Right atrium auricular region (tissue), 2 donors: Measurements from ENCODE around the gene FAM219B. TPM values are rescaled to one million over a fixed set of nuclear protein-coding genes. Genes with fewer than 3 reads are reported as not detected.

ENCODE experiments used
- DNase-seq: peaks from one replicate; pipeline ENCODE4 v3.0.0-alpha.2; 2019; ENCODE audit warnings: low spot score
- H3K27ac ChIP-seq, 2 donors: fragments of 200-600 bp; sonication (generic); 1 replicate in 1 of 2; 2 replicates in 1 of 2; pipeline ENCODE4 v1.5.1; 2016 to 2019
- H3K27me3 ChIP-seq, 2 donors: fragments of 200-600 bp; sonication (generic); one replicate each; pipeline versions ENCODE4 v1.5.1 to v1.6.0; 2017 to 2019
- H3K36me3 ChIP-seq: fragments of 200-600 bp; sonication (generic); one replicate; pipeline ENCODE4 v1.5.1; 2016
- H3K4me1 ChIP-seq, 2 donors: fragments of 200-600 bp; sonication (generic); one replicate each; pipeline versions ENCODE4 v1.5.1 to v1.6.0; 2017 to 2019
- H3K4me3 ChIP-seq, 2 donors: fragments of 200-600 bp; sonication (generic); 1 replicate in 1 of 2; 2 replicates in 1 of 2; pipeline ENCODE4 v1.5.1; 2017 to 2019; ENCODE audit warnings: mild to moderate bottlenecking in 1 of 2, moderate library complexity in 1 of 2
- H3K9me3 ChIP-seq, 2 donors: fragments of 200-600 bp; sonication (generic); one replicate each; pipeline ENCODE4 v1.5.1; 2019
- total RNA-seq, 2 donors: library from RNA; depleted of rRNA; stranded (reverse); fragments of >200 nt; gene quantifications; one replicate each; pipeline ENCODE4 v1.1.0, GENCODE V29; 2016
- TF ChIP-seq, protein P1 (sequence below), 2 donors: fragments of 200-600 bp; sonication (generic); IDR thresholded peaks; one replicate each; pipeline ENCODE4 v1.5.1; 2019; ENCODE audit warnings: antibody characterized with exemption in 2 of 2

The FAM219B gene
- total RNA-seq, 2 donors from 2014 or later, result 46.9 to 53.3 TPM

DNA sequence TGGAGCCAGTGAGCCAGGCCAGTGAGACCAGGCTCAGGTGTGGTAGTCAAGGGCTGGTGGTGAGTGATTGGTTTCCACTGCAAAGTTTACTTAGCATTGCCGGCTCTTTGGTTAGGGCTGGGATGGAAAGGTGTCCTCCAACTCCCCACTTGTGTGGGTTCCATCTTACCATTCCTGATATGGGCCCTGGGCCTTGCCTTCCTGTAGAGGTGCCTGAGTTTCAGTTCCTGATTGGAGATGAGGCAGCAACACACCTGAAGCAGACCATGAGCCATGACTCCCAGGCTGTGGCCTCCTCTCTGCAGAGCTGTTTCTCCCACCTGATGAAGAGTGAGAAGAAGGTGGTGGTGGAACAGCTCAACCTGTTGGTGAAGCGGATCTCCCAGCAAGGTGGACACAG, 13.7 kb downstream of the FAM219B start:
- no peak overlapping the region for H3K4me3 ChIP-seq
- no peaks in the 10 kb centered on the region for H3K9me3 ChIP-seq
- no peak for DNase-seq
- no peaks in the 10 kb centered on the region for H3K27me3 ChIP-seq
- H3K4me1 ChIP-seq, result peaks cover 0 to 42% of the 10 kb centered on the region in 2 donors
- peaks cover 15% of the 10 kb centered on the region for H3K36me3 ChIP-seq
- peak overlapping the region in 1 of 2 donors; percentile 18 for H3K27ac ChIP-seq
- TF ChIP-seq, protein P1, sequence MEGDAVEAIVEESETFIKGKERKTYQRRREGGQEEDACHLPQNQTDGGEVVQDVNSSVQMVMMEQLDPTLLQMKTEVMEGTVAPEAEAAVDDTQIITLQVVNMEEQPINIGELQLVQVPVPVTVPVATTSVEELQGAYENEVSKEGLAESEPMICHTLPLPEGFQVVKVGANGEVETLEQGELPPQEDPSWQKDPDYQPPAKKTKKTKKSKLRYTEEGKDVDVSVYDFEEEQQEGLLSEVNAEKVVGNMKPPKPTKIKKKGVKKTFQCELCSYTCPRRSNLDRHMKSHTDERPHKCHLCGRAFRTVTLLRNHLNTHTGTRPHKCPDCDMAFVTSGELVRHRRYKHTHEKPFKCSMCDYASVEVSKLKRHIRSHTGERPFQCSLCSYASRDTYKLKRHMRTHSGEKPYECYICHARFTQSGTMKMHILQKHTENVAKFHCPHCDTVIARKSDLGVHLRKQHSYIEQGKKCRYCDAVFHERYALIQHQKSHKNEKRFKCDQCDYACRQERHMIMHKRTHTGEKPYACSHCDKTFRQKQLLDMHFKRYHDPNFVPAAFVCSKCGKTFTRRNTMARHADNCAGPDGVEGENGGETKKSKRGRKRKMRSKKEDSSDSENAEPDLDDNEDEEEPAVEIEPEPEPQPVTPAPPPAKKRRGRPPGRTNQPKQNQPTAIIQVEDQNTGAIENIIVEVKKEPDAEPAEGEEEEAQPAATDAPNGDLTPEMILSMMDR (IDR thresholded peaks at IDR 0.05), result no peak

DNA sequence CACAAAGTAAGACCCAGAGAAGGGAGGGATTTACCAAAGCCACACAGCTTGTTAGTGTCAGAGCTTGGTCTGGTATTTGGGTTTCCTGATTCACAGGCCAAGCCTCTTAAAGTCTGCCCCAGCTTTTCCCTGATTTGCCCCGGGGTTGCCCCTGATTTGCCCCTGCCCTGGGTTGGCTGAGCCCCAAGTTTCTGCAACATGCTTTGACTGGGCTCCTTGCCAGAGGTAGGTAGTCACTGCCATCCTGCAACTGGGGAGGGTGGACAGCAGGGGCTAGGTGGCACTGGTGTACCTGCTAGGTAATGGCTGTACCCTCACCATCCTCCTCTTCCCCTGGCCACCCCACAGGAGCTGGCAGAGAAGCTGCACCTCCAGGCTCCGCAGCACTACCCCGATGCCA, 14.3 kb downstream of the FAM219B start:
- Histone ChIP-seq H3K4me1 (peaks cover 0 to 36% of the 10 kb centered on the region in 2 donors), H3K36me3 (peaks cover 15% of the 10 kb centered on the region), H3K4me3 (no peak overlapping the region), H3K9me3 (no peaks in the 10 kb centered on the region), H3K27me3 (no peaks in the 10 kb centered on the region), H3K27ac (peak overlapping the region in 1 of 2 donors; percentile 18)
- no peak for DNase-seq
- TF ChIP-seq, protein P1 (IDR thresholded peaks at IDR 0.05), result no peak

DNA sequence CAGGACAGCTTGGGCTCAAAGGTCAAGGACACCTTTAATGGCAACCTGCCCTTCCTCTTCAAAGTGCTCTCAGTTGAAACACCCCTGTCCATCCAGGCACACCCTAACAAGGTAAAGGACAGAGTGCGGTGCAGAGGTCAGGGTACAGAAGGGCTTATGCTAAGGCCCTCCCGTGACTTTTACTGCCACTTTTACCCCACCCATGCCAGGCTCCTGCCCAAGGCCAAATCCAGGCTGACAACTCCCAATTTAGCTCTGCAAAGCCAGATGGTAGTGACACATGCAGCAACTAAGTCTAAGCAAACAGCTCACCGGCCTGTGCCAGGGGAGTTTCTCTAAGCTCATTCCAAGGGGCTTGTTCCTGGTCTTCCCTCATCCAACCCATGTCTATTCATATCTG, 15.2 kb downstream of the FAM219B start:
- no peaks in the 10 kb centered on the region for H3K9me3 ChIP-seq
- peak overlapping the region; percentile 85 to 91 for H3K27ac ChIP-seq
- TF ChIP-seq, protein P1 (IDR thresholded peaks at IDR 0.05), result no peak
- H3K4me1 ChIP-seq, result peaks cover 0 to 30% of the 10 kb centered on the region in 2 donors
- no peak for DNase-seq
- peaks cover 15% of the 10 kb centered on the region for H3K36me3 ChIP-seq
- no peaks in the 10 kb centered on the region for H3K27me3 ChIP-seq
- H3K4me3 ChIP-seq, result no peak overlapping the region

DNA sequence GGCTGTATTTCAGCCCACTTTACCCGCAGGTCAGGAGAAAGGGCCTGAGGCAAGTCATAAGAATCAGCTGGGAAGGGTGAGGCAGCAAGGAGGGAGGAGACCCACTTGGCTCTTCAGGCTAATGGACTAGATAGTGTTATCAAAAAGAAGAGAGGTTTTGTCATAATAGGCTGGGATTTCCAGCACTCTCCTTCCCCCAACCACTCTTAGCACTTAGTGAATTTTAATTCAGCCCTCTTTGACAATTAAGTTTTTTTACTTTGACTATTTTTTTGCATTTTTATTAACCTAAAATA, 16.0 kb downstream of the FAM219B start:
- TF ChIP-seq, protein P1 (IDR thresholded peaks at IDR 0.05), result no peak
- H3K4me1 ChIP-seq, result peaks cover 0 to 30% of the 10 kb centered on the region in 2 donors
- H3K4me3 ChIP-seq, result peak overlapping the region; percentile 83 to 88
- H3K9me3 ChIP-seq, result no peaks in the 10 kb centered on the region
- H3K36me3 ChIP-seq, result peaks cover 15% of the 10 kb centered on the region
- peak overlapping the region; percentile 85 to 91 for H3K27ac ChIP-seq
- DNase-seq, result no peak
- no peaks in the 10 kb centered on the region for H3K27me3 ChIP-seq

DNA sequence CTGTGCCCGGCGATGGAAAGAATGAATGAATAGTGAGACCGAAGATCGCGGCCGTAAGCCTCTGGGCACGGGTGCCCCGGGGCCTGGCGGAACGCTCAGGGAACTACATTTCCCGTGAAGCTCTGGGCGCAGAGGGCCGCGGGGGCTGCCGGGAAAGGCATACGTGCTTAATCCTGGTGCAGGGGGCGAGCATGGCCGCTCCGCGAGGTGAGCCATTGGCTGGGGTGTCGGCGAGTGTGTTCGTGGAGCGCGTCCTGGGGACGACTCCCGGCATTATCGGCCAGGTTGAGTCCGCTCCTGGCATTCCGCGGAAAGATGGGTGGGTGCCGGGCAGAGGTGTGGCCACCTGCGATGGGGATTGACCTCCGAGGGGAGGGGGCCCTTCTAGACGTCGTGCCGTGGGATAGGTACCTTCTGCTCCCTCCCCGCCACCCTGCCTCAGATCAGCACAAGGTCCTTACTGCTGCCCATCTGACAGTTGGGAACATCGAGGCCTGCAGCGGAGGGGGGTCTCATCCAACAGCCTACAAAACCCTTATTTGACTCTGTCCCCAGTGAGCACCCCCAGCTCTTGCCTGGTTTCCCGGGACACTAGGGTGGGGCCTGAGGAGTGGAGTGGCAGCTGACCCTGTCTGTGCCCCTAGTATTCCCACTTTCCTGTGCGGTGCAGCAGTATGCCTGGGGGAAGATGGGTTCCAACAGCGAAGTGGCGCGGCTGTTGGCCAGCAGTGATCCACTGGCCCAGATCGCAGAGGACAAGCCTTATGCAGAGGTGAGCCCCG, 16.6 kb downstream of the FAM219B start, which contains the start of gene MPI:
Gene MPI (plus strand): TSS at position 160 of the 782 bp plus-strand sequence. CDS start 32 bp downstream, at position 192.
- no peaks in the 10 kb centered on the region for H3K9me3 ChIP-seq
- peak within 1 kb of the TSS; percentile 83 to 88 for H3K4me3 ChIP-seq
- peak; percentile 89 for DNase-seq
- no peaks in the 10 kb centered on the region for H3K27me3 ChIP-seq
- peak within 1 kb of the TSS; percentile 85 to 91 for H3K27ac ChIP-seq
- H3K36me3 ChIP-seq, result peaks cover 15% of the 10 kb centered on the region
- H3K4me1 ChIP-seq, result peaks cover 0 to 30% of the 10 kb centered on the region in 2 donors
- TF ChIP-seq, protein P1 (IDR thresholded peaks at IDR 0.05), result peak in 1 of 2 donors; percentile 45
